Measurements from ENCODE around the gene LRRN2.

GRCh38 chr1:204709021-204709420 lies 23.5 kb upstream of the LRRN2 start:
- TF ChIP-seq CTCF (IDR thresholded peaks at IDR 0.05) (no peak), POLR2A (IDR thresholded peaks at IDR 0.05) (no peak)
